ENCODE measurements around the gene STKLD1.

- TF ChIP-seq EZH2 (IDR thresholded peaks at IDR 0.05; ENCODE audit: borderline replicate concordance, low read length) = no peak
- TF ChIP-seq, protein P1, sequence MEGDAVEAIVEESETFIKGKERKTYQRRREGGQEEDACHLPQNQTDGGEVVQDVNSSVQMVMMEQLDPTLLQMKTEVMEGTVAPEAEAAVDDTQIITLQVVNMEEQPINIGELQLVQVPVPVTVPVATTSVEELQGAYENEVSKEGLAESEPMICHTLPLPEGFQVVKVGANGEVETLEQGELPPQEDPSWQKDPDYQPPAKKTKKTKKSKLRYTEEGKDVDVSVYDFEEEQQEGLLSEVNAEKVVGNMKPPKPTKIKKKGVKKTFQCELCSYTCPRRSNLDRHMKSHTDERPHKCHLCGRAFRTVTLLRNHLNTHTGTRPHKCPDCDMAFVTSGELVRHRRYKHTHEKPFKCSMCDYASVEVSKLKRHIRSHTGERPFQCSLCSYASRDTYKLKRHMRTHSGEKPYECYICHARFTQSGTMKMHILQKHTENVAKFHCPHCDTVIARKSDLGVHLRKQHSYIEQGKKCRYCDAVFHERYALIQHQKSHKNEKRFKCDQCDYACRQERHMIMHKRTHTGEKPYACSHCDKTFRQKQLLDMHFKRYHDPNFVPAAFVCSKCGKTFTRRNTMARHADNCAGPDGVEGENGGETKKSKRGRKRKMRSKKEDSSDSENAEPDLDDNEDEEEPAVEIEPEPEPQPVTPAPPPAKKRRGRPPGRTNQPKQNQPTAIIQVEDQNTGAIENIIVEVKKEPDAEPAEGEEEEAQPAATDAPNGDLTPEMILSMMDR (conservative IDR thresholded peaks at IDR 0.05 in 1 of 2, IDR thresholded peaks at IDR 0.05 in 1 of 2; ENCODE audit: extremely low read depth in 1 of 2, insufficient read depth in 1 of 2, low read depth in 1 of 2, low read length in 2 of 2) = no peak
Measured at GRCh38 chr9:133428617-133429101, 52.5 kb downstream of the STKLD1 start.

Data from mammary epithelial cell (primary cell).